Measurements from ENCODE around the gene USP7. TPM values are rescaled to one million over a fixed set of nuclear protein-coding genes. Genes with fewer than 3 reads are reported as not detected.

The USP7 gene
- total and polyA plus RNA-seq, 12 donors: 22.2 to 84.8 (median 65.7) TPM

GRCh38 chr16:8998108-8998507 lies 34.4 kb upstream of the USP7 start:
- no peaks in the 10 kb centered on the region for H3K36me3 ChIP-seq
- H3K4me1 ChIP-seq: no peaks in the 10 kb centered on the region
- no peaks in the 10 kb centered on the region for H3K27me3 ChIP-seq
- no peaks in the 10 kb centered on the region for H3K9me3 ChIP-seq
- TF ChIP-seq CTCF (IDR thresholded peaks at IDR 0.05): no peak
- DNase-seq (no peak), ATAC-seq (no peak)
- 63 to 67% methylated on average over 1 of the region's 1 CpG for WGBS, 2 donors
- H3K27ac ChIP-seq: no peak overlapping the region
- intact Hi-C loops (cut with DNase I): no loop called here
- no peak overlapping the region for H3K4me3 ChIP-seq

DNA sequence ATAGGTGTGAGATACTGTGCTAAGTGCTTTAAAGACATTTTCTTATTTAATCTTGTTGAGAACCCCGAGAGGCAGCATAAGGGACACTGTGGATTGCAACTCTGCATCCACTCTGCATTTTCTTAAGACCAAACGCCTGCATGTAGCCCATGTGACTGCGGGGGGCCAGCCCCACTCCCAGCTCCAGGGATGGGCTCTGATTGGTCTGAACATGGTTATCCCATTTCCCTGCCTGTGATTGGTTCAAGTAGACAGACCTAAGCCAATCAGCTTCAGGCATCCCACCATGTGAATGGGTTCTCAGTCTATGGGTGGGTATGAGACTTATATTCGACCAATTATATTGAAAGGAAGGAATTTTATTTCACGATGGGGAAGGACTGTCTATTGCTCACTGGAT lies 33.2 kb upstream of the USP7 start:
- intact Hi-C loops (cut with DNase I): no loop called here
- H3K4me3 ChIP-seq: no peak overlapping the region
- H3K27me3 ChIP-seq: no peaks in the 10 kb centered on the region
- ATAC-seq: no peak
- no peak for TF ChIP-seq CTCF (IDR thresholded peaks at IDR 0.05)
- H3K4me1 ChIP-seq: no peaks in the 10 kb centered on the region
- no peak for DNase-seq
- H3K36me3 ChIP-seq: no peaks in the 10 kb centered on the region
- WGBS, 2 donors: 73 to 78% methylated on average over 5 of the region's 5 CpGs
- H3K9me3 ChIP-seq: no peaks in the 10 kb centered on the region
- H3K27ac ChIP-seq: no peak overlapping the region

DNA sequence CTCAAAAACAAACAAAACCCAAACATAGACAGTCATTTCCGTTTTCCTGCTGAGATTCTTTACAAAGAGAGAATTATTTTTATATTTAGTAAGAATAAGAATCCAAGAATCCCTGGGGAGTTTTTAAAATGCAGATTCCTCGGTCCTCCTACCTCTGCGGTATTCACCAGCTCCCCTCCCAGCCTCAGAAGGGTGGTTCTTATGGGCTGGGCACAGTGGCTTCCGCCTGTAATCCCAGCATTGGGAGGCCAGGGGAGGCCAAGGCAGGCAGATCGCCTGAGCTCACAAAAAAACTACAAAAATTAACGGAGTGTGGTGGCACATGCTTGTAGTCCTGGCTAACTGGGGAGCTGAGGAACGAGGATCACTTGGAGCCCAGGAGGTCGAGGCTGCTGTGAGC lies 26.7 kb upstream of the USP7 start:
- ATAC-seq: no peak
- intact Hi-C loops (cut with DNase I): loop anchor here in 1 of 10 donors (5.0 kb wide), 1 partner anchor 507 kb away; no protein-coding TSS in a partner anchor
- WGBS, 2 donors: 56 to 60% methylated on average over 8 of the region's 8 CpGs

GRCh38 chr16:8989099-8989878 lies 25.6 kb upstream of the USP7 start:
- ATAC-seq (no peak), DNase-seq (no peak)
- no peak for TF ChIP-seq CTCF (IDR thresholded peaks at IDR 0.05)
- Histone ChIP-seq H3K27me3 (peaks cover 0 to 6% (median 0%) of the 10 kb centered on the region in 7 donors), H3K9me3 (no peaks in the 10 kb centered on the region), H3K36me3 (no peaks in the 10 kb centered on the region), H3K4me3 (no peak overlapping the region), H3K4me1 (no peaks in the 10 kb centered on the region), H3K27ac (no peak overlapping the region)
- 68 to 74% methylated on average over 16 of the region's 16 CpGs for WGBS, 2 donors
- intact Hi-C loops (cut with DNase I): no loop called here

More for the DNA sequence above, 26.7 kb upstream of the USP7 start:
- Histone ChIP-seq H3K27ac (no peak overlapping the region), H3K27me3 (peaks cover 0 to 6% (median 0%) of the 10 kb centered on the region in 7 donors), H3K4me3 (no peak overlapping the region), H3K4me1 (no peaks in the 10 kb centered on the region), H3K36me3 (no peaks in the 10 kb centered on the region), H3K9me3 (no peaks in the 10 kb centered on the region)
- no peak for TF ChIP-seq CTCF (IDR thresholded peaks at IDR 0.05)
- no peak for DNase-seq
